ENCODE measurements around the gene MYL10.
A peak's percentile ranks its signal among the peaks of the same experiment; 100 is the strongest.

MYL10 gene

DNA sequence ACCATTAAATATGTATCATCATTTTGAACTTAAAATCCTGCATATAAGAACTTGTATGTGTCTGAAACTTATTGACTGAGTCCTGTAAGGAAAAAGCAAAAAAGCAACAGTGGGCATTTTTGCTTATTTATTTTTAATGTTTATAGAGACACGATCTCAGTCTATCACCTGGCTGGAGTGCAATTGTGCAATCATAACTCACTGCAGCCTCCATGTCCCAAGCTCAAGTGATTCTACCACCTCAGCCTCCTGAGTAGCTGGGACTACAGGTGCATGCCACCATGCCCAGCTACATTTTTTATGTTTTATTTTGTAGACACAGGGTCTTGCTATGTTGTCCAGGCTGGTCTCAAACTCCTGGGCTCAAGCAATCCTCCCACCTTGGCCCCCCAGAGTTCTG, 32.2 kb downstream of the MYL10 start:
- DNase-seq (ENCODE audit: low read depth), result no peak

DNA sequence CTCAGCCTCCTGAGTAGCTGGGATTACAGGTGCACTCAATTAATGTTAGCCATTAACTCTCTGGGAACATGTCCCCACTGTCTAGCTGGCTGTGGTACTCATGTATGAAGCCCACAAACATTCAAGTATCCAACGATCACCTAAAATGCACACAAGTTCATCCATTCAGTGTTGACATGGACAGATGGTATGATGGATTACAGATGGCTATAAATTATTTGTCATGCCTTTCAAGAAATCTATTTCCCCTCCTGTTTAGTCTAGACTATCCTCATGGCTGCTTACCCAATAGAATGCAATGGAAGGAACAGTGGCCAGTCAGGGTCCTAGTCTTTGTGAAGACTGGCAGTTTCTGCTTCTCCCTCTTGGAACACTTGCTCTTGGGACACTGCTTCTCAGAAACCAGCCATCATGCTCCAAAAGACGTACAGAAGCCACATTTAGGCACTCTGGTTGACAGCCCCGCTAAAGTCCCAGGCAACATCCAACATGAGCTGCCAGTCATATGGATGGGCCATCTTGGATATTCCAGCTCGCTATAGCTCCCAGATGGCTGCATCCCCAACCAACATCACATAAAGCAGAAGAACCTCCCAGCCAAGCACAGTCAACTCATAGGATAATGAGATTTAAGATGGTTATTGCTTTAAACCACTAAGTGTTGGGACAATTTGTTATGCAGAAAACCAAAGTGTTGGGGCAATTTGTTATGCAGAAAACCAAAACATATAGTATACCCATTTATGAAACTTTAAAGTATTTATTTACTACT, 33.1 kb downstream of the MYL10 start:
- no peak for DNase-seq (ENCODE audit: low read depth)

DNA sequence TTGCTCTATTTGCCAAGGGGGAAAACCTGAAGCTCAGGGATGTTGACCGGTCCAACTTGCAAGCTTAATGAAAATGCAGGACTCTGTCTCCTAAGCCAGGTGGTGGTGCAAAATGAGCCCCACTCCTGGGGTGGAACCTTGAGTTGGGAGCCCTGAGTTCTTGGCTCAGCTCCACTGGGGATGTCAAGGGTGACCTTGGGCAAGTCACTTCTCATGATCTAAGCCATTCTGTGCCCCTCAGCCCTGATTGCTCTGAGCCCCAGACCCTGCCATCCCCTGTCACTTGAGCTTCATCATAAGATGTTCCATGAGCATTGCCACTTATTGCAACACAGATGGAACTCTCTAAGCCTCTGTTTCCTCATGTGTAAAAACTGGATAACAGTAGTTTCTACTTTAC, 33.9 kb downstream of the MYL10 start:
- no peak for DNase-seq (ENCODE audit: low read depth)

DNA sequence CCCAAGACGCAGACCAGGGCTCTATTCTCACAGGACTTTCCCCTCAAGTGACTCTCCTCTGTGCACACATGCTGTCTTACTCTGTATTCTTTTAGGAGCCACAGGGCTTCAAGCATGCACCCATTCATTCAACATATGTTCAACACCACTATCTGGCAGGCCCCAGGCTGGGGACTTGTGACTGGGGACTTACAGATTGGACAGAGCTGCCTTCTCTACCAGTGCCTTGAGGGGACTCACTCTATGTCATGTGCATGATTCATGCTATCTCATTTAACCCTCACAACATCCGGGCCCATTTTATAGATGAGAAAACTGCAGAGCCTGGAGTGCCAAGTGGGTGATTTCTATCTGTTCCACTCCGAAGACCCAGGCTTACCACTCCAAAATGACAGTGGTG, 34.3 kb downstream of the MYL10 start:
- no peak for DNase-seq (ENCODE audit: low read depth)

DNA sequence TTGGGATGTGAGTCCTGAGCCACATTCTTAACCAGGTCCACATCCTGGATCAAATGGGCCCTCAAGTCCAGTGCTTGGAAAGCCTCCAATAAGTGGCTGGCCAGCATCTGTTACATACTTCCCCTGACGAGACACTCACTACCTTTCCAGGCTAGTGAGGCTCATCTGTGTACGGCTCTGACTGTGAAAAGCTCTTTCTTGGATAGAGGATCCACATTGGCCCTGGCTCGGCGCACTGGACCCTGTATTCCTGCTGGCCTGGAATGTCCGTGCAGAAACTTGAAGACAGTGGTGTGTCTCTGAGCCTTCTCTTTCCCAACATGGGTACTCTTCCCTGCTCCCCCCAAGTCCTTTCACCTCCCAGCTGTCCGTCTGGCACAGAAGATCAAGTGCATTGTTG, 35.5 kb downstream of the MYL10 start:
- no peak for DNase-seq (ENCODE audit: low read depth)

DNA sequence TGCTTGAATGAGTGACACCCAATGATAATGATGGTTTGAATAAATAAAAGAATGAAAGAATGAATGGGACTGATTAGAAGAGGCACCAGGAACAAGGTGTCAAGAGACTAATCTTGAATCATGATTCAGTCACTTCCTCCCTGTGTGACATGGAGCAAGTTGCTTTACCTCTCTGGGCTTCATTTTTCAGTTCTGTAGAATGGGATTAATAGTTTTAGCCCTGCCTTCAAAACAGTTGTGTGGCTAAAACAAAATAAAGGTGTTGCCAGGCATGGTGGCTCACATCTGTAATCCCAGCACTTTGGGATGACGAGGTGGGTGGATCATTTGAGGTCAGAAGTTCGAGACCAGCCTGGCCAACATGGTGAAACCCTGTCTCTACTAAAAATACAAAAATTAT, 37.6 kb downstream of the MYL10 start:
- DNase-seq (ENCODE audit: low read depth), result no peak

DNA sequence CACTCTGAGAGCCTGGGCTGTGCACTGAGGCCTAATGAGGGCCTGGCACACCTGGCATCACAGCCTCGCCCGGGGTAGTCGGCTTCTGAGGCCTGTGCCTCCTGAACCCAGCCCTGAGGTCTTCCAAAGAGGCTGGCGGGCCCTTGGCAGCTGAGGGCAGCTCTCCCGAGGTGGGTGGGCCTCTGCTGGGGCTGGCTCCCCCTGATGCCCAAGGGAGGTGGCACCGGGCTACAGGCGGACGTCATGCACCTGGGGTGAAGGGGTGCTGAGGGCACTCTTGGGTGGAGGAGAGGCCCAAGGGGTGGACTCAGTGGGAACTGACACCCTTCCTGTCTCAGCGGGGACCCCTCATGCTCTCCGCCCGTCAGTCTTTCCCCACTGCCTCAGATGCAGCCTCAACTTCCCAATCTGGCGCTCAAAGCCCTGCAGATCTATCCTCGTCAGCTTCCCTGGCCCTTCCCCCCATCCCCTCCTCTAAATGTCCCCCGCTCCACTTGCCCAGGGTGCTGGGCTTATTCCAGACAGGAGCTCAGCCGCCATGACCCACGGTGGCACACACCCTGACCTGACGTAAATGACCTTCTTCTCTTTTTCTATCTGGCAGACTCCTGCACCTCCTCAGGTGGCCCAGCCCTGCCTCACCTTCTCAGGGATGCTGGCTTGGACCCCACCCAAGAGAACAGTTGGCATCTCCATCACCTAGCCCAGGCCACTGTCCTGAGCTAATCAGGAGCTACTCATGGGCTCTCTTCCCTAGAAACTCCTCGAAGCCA, 38.2 kb downstream of the MYL10 start:
- no peak for DNase-seq (ENCODE audit: low read depth)

DNA sequence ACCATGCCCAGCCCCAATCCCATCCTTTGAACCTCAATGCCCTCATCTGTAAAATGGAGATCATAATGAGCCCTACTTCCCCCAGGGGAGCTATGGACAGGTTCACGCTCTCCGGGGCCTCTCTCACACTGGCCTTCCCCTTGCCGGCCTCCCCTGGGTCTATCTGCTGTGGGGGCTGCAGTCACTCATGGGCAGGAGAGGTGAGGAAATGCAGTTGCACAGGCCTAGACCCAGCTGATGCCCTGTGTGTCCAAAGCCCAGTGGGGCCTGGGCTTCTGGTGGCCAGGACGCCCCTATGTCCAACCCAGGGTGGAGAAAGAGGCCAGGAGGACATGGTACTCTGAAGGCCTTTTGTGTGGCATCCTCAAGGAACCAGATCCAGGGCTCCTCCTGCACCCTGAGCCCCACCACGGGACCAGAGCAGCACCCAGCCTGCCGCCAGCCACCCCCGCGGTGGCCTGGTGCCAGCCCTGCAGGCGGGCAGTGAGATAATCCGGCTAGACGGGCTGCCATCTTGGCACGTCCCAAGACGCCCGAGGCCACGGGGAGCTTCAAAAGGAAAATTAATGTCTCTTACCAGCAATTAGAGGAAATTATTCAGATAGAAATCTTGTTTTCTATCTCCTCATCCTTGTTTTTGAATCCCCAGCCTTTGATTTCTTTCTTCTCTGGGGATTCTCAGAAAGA, 39.0 kb downstream of the MYL10 start:
- DNase-seq (ENCODE audit: low read depth), result no peak

DNA sequence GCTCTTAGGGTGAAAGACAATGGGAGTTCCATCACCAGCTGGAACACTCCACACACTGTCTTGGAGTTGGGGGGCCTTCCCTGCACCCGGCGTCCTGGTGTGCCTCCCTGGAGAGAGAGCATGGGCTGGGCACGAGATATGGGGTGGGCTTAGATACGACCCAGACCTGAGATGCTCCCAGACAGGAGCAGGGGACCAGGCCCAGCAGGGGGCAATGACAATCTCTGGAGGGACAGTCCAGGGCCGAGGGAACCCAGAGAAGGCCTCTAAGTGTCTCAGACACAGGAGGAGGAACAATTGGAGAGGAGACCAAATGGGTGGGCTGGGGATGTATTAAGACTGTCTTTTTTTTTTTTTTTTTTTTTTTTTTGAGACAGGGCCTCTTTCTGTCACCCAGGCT, 40.0 kb downstream of the MYL10 start:
- no peak for DNase-seq (ENCODE audit: low read depth)

DNA sequence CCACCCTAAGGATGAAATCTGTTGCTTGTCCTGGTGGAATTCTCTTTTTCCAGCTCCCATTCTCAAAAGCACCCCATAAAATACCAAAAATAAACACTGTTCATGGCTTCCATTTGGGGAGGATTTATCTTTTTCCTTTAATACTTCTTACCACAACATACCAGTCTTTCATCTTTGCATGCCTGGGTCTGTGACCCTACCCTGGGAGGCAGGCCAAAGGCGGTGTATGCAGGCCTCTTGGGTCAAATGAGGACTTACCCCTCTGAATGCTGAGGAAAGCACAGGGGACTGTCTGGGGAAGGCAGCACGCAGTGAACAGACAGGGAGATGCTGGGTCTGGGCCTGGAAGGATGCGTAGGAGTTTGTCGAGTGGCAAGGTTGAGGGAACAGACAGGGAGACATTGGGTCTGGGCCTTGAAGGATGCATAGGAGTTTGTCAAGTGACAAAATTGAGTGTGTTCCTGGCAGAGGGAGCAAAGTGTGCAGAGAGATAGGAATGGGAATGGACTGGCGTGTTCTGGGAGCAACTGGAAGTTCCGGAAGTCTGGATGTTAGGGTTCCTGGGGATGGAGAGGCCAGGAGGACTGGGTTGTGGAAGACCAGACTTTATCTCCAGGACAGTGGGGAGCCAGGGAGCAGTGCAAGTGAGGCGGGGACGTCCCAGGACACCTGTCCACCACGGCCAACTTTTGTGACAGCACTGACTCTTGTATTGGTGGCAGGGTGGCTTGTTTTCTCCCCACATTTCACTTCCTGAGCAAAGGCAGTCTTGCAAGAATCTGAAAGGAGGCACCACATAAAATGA, 40.8 kb downstream of the MYL10 start:
- no peak for DNase-seq (ENCODE audit: low read depth)

DNA sequence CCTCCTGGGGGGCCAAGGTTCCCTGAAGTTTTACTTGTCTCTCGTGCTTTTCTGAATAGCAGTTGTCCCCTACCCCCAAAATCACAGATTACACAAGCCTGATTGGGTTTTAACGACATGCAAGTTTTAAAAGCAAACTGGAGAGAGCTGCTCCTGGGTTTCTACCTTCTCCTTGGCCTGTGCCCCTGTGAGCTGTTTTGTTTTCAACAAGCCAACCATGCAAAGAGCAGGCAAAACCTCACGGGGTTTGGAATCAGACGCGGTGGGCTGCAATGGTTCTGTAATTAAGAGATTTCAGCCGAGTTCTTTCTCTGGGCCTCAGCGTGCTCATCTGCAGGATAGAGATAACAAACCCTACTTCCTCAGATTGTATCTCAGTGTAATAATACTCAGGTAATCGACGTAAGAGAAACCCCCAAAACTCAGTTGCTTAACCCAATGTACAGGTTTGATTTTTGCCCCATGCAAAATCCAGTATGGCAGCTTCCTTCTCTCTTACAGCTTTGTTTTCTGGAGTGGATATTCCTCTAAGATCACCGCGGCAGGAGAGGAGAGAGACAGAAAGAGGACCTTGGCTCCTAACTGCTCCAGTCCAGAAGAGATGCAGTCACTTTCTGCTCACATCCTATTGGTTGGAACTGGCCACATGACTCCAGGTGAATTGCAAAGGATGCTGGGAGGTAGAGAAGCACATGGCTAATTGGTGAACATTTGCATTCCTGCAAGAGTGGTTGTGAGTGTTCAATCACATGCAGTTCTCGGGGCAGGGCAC, 42.0 kb downstream of the MYL10 start:
- no peak for DNase-seq (ENCODE audit: low read depth)

DNA sequence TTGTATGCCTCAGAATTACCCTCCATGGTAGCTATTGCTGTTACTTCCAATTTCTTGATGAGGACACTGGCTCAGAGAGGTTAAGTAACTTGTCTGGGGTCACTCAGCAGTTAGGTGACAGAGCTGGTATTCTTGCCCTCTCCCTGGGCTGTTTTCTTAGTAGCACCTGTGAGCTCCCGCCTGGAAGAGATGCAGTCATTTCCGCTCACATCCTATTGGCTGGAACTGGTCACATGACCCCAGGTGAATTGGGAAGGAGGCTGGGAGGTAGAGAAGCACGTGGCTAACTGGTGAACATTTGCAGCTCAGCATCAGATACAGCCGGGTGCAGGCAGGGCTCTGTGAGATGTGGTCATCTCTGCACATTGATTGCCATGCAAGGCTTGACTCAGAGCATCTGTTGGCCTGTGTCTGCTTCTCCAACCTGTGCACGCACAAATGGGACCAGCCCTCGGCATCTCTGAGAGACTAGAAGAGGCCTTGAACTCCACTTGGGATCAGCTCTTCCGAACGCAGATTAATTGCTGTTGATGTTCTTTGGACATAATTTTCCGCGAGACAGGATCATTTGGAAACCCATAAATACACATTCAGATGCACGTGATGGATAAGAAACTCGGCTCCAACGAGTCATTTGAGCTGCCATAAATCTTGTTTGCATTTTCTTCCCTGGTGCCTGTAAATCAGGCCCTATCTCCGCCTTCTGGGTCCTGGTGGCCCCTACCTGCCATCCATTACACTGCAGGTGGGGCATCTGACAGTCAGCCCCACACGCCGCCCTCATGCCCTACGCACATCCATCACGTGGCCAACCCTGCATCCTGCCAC, 42.8 kb downstream of the MYL10 start:
- no peak for DNase-seq (ENCODE audit: low read depth)

DNA sequence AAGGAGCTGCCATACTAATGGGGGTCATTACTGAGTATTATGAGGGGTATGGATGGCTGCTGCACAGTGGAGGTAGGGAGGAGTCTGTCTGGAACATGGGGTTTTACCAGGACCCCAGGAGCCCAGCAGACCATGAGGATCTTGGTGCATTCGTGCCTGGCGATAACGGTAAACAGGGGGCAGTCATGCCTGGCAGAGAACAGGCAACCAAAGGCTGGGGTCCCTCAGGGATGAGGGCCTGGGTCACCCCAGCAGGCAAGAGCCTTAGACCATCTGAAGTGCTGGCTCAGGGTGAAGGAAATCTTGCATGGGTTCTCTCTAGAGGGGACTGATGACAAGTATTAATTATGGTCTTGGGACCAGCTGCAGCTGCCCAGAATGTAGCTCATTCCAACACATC, 46.1 kb downstream of the MYL10 start:
- no peak for DNase-seq (ENCODE audit: low read depth)

DNA sequence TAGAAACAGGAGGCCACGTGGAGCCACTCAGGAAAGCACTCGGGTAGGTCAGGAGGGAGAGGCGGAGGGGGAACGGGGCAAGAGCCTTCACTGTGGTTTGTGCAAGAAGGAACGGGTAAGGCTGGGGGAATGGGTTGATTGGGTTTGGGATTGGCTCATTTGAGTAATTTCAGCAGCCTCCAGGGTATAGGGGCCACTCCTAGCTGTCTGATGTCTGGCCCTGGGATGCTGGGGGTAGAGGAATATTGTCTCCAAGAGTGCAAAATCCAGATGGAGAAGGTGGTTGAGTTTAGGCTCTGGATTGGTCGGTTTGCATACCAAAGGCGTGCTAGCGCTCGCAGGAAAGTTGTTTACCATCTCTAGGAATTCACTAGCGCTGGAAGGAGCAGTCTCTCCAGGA, 47.2 kb downstream of the MYL10 start:
- no peak for DNase-seq (ENCODE audit: low read depth)

DNA sequence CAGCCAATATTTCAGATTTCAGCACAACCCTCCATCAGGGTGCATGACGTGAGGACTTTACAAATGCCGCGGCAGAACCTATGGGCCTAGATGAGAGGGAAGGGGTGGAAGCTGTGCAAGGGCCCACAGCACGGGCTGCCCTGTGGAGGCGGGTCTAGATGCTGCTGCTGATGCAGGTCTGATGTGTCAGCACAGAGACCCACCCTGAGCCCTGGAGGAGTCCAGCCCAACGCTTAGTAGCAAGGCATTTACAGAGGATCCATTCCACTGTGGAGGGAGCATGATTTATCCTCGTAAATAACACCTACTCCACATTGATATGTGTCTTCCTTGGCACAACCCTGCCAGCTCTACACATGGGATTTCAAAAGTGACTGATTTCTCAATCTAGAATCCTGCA, 48.5 kb downstream of the MYL10 start:
- no peak for DNase-seq (ENCODE audit: low read depth)

DNA sequence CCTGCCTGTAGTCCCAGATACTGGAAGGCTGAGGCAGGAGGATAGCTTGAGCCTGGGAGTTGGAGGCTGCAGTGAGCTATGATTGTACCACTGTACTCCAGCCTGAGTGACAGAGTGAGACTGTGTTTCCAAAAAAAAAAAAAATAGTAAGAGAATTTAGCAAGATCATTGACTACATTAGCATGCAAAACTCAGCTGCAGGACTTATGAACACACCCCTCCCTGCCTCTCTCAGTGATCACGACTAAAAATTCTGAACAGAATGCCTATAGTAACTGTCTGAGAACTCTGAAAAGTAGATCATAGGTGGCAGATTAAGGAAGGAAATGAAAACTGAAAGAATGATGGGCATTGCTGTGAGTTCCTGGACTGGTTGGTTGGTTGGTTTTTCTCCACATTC, 50.5 kb downstream of the MYL10 start:
- no peak for DNase-seq (ENCODE audit: low read depth)

DNA sequence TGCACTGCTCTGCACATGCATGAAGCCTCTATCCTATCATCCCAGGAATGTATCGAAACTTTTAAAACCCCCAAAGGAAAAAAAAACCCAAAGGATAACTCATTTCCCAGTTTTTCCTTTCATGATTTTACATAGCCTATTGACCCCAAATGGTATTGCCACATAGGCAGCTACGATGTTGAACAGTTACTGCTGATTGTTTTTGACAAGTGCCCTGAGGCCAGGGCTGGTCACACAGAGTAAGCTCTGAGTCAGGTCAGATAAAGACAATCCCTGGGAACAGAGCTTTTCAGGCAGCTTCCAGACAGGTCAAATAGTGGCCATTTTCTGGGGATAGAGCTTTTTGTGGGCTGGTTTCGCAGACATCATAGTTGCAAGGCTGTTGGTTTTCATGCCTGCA, 52.1 kb downstream of the MYL10 start:
- DNase-seq (ENCODE audit: low read depth), result no peak

DNA sequence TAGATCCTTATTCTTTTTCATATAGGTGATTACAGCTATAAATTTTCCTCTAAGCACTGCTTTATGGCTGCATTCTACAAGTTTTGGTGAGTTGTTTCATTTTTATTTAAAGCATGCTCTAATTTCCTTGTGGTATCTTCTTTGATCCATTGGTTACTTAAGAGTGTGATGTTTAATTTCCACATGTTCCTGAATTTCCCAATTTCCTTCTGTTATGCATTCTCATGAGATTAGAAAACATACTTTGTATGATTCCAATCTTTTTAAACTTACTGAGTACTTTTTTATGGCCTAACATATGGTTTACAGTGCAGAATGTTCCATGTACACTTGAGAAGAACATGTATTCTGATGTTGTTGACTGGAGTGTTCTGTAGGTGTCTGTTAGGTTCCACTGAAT, 53.4 kb downstream of the MYL10 start:
- peak; percentile 40 for DNase-seq (ENCODE audit: low read depth)

DNA sequence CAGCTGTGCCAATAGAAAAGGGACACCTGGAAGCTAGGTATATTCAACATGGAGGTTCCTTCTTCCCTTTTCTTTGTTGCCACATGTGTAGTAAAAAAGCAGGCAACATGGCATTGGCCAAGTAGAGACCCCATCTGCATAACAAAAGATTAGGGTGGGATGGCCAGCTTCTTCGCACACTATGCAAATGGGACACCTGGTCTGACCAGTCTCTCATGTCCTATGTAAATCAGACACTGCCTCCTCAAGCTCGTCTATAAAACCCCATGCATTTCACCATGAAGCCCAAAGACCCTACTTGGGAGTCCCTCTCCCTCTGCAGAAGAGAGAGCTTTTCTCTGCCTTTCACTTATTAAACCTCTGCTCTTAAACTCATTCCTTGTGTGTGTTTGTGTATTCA, 53.9 kb downstream of the MYL10 start:
- DNase-seq (ENCODE audit: low read depth), result no peak

DNA sequence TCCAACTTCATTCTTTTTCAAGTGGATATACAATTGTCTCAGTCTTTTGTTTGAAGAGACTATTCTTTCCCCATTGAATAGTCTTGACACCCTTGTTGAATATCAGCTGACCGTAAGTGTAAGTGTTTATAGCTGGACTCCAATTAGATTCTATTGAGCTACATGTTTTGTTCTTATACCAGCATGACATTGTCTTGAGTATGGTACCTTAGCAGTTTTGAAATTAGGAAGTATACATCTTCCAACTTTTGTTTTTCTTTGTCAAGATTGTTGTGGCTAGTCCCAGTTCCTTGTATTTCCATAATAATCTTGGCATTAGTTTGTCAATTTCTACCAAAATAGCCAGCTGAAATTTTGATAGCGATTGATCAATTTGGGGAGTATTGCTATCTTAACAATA, 56.9 kb downstream of the MYL10 start:
- DNase-seq (ENCODE audit: low read depth), result no peak

DNA sequence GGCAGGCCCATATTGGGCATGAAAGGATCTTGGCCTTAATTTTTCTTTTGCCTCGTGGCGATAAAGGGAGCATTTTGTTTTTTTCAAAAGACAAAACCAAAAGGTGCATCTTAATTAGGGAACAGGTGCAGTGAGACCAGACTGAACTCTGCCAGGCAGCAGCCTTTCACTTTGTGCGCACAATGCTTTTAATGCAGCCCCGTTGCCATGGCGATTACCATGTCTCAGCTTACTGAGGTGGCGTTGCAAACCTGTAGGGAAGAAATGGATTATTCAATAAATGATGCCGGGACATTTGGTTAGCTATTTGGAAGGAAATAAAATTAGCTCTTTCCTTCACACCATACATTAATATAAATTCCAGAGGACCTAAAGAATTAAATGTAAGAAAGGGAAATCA, 61.9 kb downstream of the MYL10 start:
- DNase-seq (ENCODE audit: low read depth), result no peak
